ENCODE results near the gene PUS1.

GRCh38 chr12:131991816-131992430 is 62.8 kb downstream of the PUS1 start:
- TF ChIP-seq, protein P1, sequence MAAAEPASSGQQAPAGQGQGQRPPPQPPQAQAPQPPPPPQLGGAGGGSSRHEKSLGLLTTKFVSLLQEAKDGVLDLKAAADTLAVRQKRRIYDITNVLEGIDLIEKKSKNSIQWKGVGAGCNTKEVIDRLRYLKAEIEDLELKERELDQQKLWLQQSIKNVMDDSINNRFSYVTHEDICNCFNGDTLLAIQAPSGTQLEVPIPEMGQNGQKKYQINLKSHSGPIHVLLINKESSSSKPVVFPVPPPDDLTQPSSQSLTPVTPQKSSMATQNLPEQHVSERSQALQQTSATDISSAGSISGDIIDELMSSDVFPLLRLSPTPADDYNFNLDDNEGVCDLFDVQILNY (CRISPR knock-in tag; IDR thresholded peaks at IDR 0.05): no peak
- TF ChIP-seq, protein P2, sequence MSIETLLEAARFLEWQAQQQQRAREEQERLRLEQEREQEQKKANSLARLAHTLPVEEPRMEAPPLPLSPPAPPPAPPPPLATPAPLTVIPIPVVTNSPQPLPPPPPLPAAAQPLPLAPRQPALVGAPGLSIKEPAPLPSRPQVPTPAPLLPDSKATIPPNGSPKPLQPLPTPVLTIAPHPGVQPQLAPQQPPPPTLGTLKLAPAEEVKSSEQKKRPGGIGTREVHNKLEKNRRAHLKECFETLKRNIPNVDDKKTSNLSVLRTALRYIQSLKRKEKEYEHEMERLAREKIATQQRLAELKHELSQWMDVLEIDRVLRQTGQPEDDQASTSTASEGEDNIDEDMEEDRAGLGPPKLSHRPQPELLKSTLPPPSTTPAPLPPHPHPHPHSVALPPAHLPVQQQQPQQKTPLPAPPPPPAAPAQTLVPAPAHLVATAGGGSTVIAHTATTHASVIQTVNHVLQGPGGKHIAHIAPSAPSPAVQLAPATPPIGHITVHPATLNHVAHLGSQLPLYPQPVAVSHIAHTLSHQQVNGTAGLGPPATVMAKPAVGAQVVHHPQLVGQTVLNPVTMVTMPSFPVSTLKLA (conservative IDR thresholded peaks at IDR 0.05): no peak
- TF ChIP-seq REST (IDR thresholded peaks at IDR 0.05; ENCODE audit: borderline replicate concordance): no peak
- no peak for TF ChIP-seq REST (CRISPR knock-in tag; IDR thresholded peaks at IDR 0.05; ENCODE audit: low read depth)
- no peak for TF ChIP-seq NFE2L1 (tag; IDR thresholded peaks at IDR 0.05; ENCODE audit: borderline replicate concordance, low read depth)
- TF ChIP-seq HNRNPK (IDR thresholded peaks at IDR 0.05; ENCODE audit: low read depth, low read length, poor library complexity, severe bottlenecking): no peak
- TF ChIP-seq POLR2A (conservative IDR thresholded peaks at IDR 0.05): no peak
- no peak for TF ChIP-seq ZC3H11A (IDR thresholded peaks at IDR 0.05; ENCODE audit: low read depth, low read length)
- TF ChIP-seq FOS (IDR thresholded peaks at IDR 0.05; ENCODE audit: extremely low read depth, insufficient read length): no peak
